A375 (cell line): ENCODE data around the gene ANKRD30A. TPM values are rescaled to one million over a fixed set of nuclear protein-coding genes. Genes with fewer than 3 reads are reported as not detected.

Source experiments
- small RNA-seq: library from RNA; depleted of rRNA; stranded (forward); fragments of <200 nt; gene quantifications from one replicate; pipeline ENCODE3, GENCODE V24; 2014
- total RNA-seq: library from RNA; depleted of rRNA; stranded (reverse); fragments of >200 nt; shearing (Covaris generic); gene quantifications from 2 replicates; pipeline ENCODE4 v1.2.3, GENCODE V29; 2014; rRNA removed

The ANKRD30A gene, protein sequence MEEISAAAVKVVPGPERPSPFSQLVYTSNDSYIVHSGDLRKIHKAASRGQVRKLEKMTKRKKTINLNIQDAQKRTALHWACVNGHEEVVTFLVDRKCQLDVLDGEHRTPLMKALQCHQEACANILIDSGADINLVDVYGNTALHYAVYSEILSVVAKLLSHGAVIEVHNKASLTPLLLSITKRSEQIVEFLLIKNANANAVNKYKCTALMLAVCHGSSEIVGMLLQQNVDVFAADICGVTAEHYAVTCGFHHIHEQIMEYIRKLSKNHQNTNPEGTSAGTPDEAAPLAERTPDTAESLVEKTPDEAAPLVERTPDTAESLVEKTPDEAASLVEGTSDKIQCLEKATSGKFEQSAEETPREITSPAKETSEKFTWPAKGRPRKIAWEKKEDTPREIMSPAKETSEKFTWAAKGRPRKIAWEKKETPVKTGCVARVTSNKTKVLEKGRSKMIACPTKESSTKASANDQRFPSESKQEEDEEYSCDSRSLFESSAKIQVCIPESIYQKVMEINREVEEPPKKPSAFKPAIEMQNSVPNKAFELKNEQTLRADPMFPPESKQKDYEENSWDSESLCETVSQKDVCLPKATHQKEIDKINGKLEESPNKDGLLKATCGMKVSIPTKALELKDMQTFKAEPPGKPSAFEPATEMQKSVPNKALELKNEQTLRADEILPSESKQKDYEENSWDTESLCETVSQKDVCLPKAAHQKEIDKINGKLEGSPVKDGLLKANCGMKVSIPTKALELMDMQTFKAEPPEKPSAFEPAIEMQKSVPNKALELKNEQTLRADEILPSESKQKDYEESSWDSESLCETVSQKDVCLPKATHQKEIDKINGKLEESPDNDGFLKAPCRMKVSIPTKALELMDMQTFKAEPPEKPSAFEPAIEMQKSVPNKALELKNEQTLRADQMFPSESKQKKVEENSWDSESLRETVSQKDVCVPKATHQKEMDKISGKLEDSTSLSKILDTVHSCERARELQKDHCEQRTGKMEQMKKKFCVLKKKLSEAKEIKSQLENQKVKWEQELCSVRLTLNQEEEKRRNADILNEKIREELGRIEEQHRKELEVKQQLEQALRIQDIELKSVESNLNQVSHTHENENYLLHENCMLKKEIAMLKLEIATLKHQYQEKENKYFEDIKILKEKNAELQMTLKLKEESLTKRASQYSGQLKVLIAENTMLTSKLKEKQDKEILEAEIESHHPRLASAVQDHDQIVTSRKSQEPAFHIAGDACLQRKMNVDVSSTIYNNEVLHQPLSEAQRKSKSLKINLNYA (N-terminal part only)
- total RNA-seq = 4.6 and 7.1 TPM in 2 replicates

GRCh38 chr10:37125191-37125732 lies at the start of gene ANKRD30A:
ANKRD30A (plus strand) TSS chr10:37125598; CDS start chr10:37125788, 190 bp downstream.

Small RNAs within 50 kb of the gene (small RNA-seq; reads per million reads assigned to genes)
- gene RF00019 (not detected), gene RN7SL314P (not detected), gene RNU6-811P (not detected)
